22Rv1 (cell line): ENCODE results near the gene DSC1.

ENCODE experiments used
- H3K27ac ChIP-seq: fragments of 450-650 bp; 2 replicates; pipeline ENCODE4 v1.5.1; 2017
- ZFX ChIP-seq: fragments of 450-650 bp; IDR thresholded peaks from 2 replicates; pipeline ENCODE4 v1.6.1; 2017; ENCODE audit warnings: antibody characterized with exemption, borderline replicate concordance
- TF ChIP-seq, protein P1 (sequence below): fragments of 450-650 bp; IDR thresholded peaks from 2 replicates; pipeline ENCODE4 v1.5.1; 2017; ENCODE audit warnings: mild to moderate bottlenecking

The DSC1 gene

DNA sequence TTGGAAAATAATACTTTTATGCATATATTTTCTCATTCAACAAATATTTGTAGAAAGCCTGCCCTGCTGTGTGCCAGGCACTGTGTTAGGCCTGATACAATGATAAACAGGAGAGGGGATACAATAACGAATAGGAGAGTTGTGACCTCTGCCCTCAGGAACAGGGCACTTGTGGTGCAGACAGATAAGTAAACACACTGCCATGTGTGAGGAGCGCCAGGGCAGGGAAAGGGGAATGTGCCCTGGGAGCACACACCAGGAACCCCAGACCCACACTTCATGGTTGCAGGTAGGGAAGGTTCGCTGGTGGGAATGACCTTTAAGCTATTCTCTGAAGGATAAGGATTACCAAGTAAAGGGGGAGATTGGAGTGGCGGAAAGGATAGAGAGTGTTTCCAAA lies 42.2 kb upstream of the DSC1 start:
- TF ChIP-seq ZFX = no peak
- TF ChIP-seq, protein P1, sequence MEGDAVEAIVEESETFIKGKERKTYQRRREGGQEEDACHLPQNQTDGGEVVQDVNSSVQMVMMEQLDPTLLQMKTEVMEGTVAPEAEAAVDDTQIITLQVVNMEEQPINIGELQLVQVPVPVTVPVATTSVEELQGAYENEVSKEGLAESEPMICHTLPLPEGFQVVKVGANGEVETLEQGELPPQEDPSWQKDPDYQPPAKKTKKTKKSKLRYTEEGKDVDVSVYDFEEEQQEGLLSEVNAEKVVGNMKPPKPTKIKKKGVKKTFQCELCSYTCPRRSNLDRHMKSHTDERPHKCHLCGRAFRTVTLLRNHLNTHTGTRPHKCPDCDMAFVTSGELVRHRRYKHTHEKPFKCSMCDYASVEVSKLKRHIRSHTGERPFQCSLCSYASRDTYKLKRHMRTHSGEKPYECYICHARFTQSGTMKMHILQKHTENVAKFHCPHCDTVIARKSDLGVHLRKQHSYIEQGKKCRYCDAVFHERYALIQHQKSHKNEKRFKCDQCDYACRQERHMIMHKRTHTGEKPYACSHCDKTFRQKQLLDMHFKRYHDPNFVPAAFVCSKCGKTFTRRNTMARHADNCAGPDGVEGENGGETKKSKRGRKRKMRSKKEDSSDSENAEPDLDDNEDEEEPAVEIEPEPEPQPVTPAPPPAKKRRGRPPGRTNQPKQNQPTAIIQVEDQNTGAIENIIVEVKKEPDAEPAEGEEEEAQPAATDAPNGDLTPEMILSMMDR = no peak
- H3K27ac ChIP-seq = no peak overlapping the region

GRCh38 chr18:31204166-31204565 lies 41.5 kb upstream of the DSC1 start:
- no peak for TF ChIP-seq ZFX
- TF ChIP-seq, protein P1 = no peak
- no peak overlapping the region for H3K27ac ChIP-seq

DNA sequence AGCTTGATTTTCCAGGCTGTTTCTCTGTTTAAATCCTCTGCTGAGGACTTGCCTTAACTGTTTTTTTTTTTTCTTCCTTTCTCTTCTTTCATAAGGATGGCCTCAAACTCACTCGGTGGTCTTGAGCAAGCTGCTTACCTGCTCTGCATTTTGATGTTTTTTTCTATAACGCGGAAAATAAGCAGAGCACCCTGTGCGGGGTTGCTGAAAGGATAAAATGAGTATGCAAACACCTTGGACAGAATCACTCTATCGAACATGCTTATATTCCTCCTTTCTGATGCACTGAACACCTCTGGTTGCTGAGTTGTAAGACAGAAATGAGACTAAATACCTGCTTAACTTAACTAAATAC lies 41.1 kb upstream of the DSC1 start:
- no peak overlapping the region for H3K27ac ChIP-seq
- no peak for TF ChIP-seq ZFX
- TF ChIP-seq, protein P1 = no peak

GRCh38 chr18:31203096-31203793 lies 40.6 kb upstream of the DSC1 start:
- H3K27ac ChIP-seq = no peak overlapping the region
- TF ChIP-seq, protein P1 = no peak
- no peak for TF ChIP-seq ZFX

DNA sequence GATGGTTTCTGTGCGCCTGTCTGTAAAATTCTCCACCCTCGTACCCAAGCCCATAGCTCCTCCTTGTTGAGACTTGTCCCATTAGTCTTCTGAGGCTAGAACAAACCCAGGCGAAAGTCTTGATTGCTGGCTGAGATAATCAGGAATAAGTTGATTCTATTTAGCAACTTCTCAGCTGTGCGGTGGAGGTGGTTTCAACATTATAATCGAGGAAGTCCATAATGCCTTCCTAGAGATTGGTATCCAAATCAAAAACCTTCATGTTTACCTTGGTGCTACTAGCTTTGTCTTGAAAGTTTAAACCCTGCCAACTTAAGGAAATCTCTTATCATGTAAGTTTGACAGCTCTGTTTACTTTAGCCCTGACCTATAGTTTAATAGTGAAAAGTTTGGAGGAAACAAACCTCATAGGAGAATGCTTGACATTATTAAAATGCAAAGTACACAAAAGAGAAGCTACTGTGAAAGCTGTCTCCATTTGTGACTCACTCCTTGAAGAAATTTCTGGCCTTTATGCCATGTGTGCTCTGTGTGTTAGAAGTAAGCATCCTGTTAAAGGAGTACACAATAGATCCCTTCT lies 36.6 kb upstream of the DSC1 start:
- peak overlapping the region; percentile 73 for H3K27ac ChIP-seq
- TF ChIP-seq, protein P1 = no peak
- TF ChIP-seq ZFX = no peak

- TF ChIP-seq, protein P1 = no peak
- TF ChIP-seq ZFX = no peak
- H3K27ac ChIP-seq = no peak overlapping the region
Observed at GRCh38 chr18:31197676-31198075, 35.0 kb upstream of the DSC1 start.

DNA sequence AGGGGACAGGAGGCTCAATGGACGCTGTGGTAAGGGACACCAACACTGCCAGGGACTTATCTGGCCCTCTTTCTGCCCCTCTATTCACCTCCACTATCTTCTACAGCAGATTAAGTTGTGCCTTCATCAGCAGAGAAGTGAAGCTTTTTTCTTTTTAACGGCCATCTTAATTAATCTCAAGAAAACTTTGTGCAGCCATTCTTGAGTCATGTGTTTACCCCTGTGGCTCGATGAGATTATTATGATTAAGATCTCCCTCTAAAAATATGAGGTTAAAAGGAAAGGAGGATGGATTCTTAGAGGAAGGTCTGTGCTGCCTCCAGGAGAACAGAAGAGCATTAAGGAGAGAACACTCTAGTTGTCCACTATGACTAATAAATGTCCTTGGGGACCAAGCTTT lies 32.4 kb upstream of the DSC1 start:
- TF ChIP-seq, protein P1 = no peak
- no peak for TF ChIP-seq ZFX

More for the DNA sequence above, 32.4 kb upstream of the DSC1 start:
- H3K27ac ChIP-seq = no peak overlapping the region
